ENCODE measurements around the gene SEC11A. TPM values are rescaled to one million over a fixed set of nuclear protein-coding genes. Genes with fewer than 3 reads are reported as not detected.
"Not testable (repeated sequence)": the region's sequence is repeated elsewhere in the genome, so short reads cannot be mapped to it uniquely, and the experiment has no call there.

SEC11A gene
- total RNA-seq, 4 donors from 2014 or later = 54.1 to 103 (median 72.8) TPM

GRCh38 chr15:84699538-84700191 lies 16.3 kb downstream of the SEC11A start:
- Histone ChIP-seq H3K36me3 (no peaks in the 10 kb centered on the region), H3K4me1 (peaks cover 3 to 28% (median 4%) of the 10 kb centered on the region in 3 donors), H3K27me3 (no peaks in the 10 kb centered on the region), H3K27ac (no peak overlapping the region), H3K4me3 (no peak overlapping the region), H3K9me3 (no peaks in the 10 kb centered on the region)
- no peak for DNase-seq
- TF ChIP-seq POLR2A (IDR thresholded peaks at IDR 0.05) = no peak
- WGBS, 2 donors = 84 to 85% methylated on average over 8 of the region's 8 CpGs
- intact Hi-C loops (cut with DNase I) = no loop called here

GRCh38 chr15:84697236-84697990 lies 18.5 kb downstream of the SEC11A start:
- Histone ChIP-seq H3K9me3 (no peaks in the 10 kb centered on the region), H3K36me3 (no peaks in the 10 kb centered on the region), H3K27ac (no peak overlapping the region), H3K27me3 (no peaks in the 10 kb centered on the region), H3K4me1 (peaks cover 0 to 20% (median 0%) of the 10 kb centered on the region in 3 donors), H3K4me3 (no peak overlapping the region)
- WGBS, 2 donors = 17 to 31% methylated on average over 1 of the region's 1 CpG
- TF ChIP-seq POLR2A (IDR thresholded peaks at IDR 0.05) = no peak
- TF ChIP-seq, protein P1, sequence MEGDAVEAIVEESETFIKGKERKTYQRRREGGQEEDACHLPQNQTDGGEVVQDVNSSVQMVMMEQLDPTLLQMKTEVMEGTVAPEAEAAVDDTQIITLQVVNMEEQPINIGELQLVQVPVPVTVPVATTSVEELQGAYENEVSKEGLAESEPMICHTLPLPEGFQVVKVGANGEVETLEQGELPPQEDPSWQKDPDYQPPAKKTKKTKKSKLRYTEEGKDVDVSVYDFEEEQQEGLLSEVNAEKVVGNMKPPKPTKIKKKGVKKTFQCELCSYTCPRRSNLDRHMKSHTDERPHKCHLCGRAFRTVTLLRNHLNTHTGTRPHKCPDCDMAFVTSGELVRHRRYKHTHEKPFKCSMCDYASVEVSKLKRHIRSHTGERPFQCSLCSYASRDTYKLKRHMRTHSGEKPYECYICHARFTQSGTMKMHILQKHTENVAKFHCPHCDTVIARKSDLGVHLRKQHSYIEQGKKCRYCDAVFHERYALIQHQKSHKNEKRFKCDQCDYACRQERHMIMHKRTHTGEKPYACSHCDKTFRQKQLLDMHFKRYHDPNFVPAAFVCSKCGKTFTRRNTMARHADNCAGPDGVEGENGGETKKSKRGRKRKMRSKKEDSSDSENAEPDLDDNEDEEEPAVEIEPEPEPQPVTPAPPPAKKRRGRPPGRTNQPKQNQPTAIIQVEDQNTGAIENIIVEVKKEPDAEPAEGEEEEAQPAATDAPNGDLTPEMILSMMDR (IDR thresholded peaks at IDR 0.05) = no peak
- DNase-seq = no peak
- intact Hi-C loops (cut with DNase I) = no loop called here

DNA sequence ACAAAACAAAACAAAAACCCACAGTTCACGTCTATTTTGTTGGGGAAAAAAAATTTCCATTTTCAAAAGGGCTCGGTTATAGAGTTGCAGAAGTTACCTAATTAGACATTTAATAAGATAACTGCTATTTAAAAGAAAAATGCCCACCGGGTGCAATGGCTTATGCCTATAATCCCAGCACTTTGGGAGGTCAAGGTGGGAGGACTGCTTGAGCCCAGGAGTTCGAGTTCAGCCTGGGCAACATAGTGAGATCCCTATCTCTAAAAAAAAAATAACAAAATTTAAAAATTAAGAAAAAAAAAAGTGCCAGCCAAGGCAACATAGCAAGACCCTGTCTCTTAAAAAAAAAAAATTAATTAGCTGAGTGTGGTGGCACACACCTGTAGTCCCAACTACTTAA lies 19.2 kb downstream of the SEC11A start:
- H3K4me3 ChIP-seq = no peak overlapping the region
- H3K4me1 ChIP-seq = peaks cover 0 to 25% (median 0%) of the 10 kb centered on the region in 3 donors
- TF ChIP-seq, protein P1 (IDR thresholded peaks at IDR 0.05) = no peak
- TF ChIP-seq POLR2A (IDR thresholded peaks at IDR 0.05) = no peak
- no peaks in the 10 kb centered on the region for H3K9me3 ChIP-seq
- H3K27ac ChIP-seq = no peak overlapping the region
- H3K36me3 ChIP-seq = no peaks in the 10 kb centered on the region
- no peaks in the 10 kb centered on the region for H3K27me3 ChIP-seq
- intact Hi-C loops (cut with DNase I) = no loop called here
- no peak for DNase-seq
- WGBS, 2 donors = 84 to 85% methylated on average over 4 of the region's 4 CpGs

DNA sequence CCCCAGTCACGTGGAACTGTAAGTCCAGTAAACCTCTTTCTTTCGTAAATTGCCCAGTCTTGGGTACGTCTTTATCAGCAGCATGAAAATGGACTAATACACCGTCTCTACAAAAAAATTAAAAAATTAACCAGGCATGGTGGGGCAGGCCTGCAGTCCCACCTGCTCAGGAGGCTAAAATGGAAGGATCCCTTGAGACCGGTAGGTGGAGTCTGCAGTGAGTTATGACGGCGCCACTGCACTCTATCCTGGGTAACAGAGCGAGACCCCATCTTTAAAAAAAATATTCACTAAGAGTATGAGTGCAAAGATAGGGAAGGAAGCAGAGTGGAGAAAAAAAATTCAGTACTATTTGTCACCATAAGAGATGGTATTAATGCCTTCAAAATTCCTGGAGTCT lies 25.6 kb downstream of the SEC11A start:
- TF ChIP-seq, protein P1 (IDR thresholded peaks at IDR 0.05) = no peak
- no peak for TF ChIP-seq POLR2A (IDR thresholded peaks at IDR 0.05)
- H3K27ac ChIP-seq = no peak overlapping the region
- peaks cover 0 to 19% (median 0%) of the 10 kb centered on the region in 3 donors for H3K4me1 ChIP-seq
- WGBS, 2 donors = 95 to 99% methylated on average over 8 of the region's 8 CpGs
- intact Hi-C loops (cut with DNase I) = no loop called here
- H3K36me3 ChIP-seq = peaks cover 0 to 54% (median 6%) of the 10 kb centered on the region in 3 donors
- no peaks in the 10 kb centered on the region for H3K27me3 ChIP-seq
- no peak for DNase-seq
- no peak overlapping the region for H3K4me3 ChIP-seq
- H3K9me3 ChIP-seq = no peaks in the 10 kb centered on the region

GRCh38 chr15:84689858-84690257 lies 26.1 kb downstream of the SEC11A start:
- H3K27me3 ChIP-seq = no peaks in the 10 kb centered on the region
- peaks cover 0 to 54% (median 6%) of the 10 kb centered on the region in 3 donors for H3K36me3 ChIP-seq
- no peak overlapping the region for H3K27ac ChIP-seq
- intact Hi-C loops (cut with DNase I) = no loop called here
- no peak overlapping the region for H3K4me3 ChIP-seq
- no peak for DNase-seq
- no peak for TF ChIP-seq POLR2A (IDR thresholded peaks at IDR 0.05)
- TF ChIP-seq, protein P1 (IDR thresholded peaks at IDR 0.05) = no peak
- no peaks in the 10 kb centered on the region for H3K9me3 ChIP-seq
- WGBS, 2 donors = 70 to 84% methylated on average over 4 of the region's 4 CpGs
- H3K4me1 ChIP-seq = peaks cover 0 to 19% (median 0%) of the 10 kb centered on the region in 3 donors

DNA sequence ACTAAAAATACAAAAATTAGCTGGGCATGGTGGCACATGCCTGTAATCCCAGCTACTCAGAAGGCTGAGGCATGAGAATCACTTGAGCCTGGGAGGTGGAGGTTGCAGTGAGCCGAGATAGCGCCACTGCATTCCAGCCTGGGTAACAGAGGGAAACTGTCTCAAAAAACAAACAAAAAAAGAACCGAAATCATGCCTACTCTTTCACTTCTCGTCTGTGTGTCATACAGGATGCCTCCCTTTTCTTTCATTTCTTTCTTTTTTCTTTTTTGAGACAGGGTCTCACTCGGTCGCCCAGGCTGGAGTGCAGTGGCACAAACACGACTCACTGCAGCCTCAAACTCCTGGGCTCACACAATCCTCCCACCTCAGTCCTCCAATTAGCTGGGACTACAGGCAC lies 29.5 kb downstream of the SEC11A start:
- peaks cover 0 to 87% (median 6%) of the 10 kb centered on the region in 3 donors for H3K36me3 ChIP-seq
- H3K27ac ChIP-seq; H3K9me3 ChIP-seq; H3K27me3 ChIP-seq; DNase-seq; intact Hi-C loops (cut with DNase I); H3K4me1 ChIP-seq; H3K4me3 ChIP-seq: not testable (repeated sequence)
- WGBS, 2 donors = 88 to 92% methylated on average over 7 of the region's 7 CpGs
